H9 (cell line): ENCODE data around the gene CD81. TPM values are rescaled to one million over a fixed set of nuclear protein-coding genes. Genes with fewer than 3 reads are reported as not detected.

Experiments used
- DNase-seq: peaks from one replicate; pipeline ENCODE4 v3.0.0-alpha.2; 2017
- H2AFZ ChIP-seq: one replicate; pipeline ENCODE4 v1.6.1; 2013; ENCODE audit warnings: mild to moderate bottlenecking, low read length, control low read depth, moderate library complexity
- H2AK5ac ChIP-seq: 2 replicates; pipeline ENCODE4 v1.6.1; 2013; ENCODE audit warnings: low read length, control low read depth, mixed read lengths; ENCODE audit not compliant: insufficient read length
- H2BK120ac ChIP-seq: one replicate; pipeline ENCODE4 v1.6.1; 2013; ENCODE audit warnings: low read depth, mild to moderate bottlenecking, low read length, control low read depth, inconsistent platforms; ENCODE audit not compliant: poor library complexity, severe bottlenecking
- H2BK12ac ChIP-seq: 2 replicates; pipeline ENCODE4 v1.6.1; 2013; ENCODE audit warnings: low read length, control low read depth, mixed read lengths, low read depth; ENCODE audit not compliant: insufficient read length
- H2BK15ac ChIP-seq: 2 replicates; pipeline ENCODE4 v1.6.1; 2013; ENCODE audit warnings: low read depth, low read length, control low read depth
- H2BK20ac ChIP-seq: one replicate; pipeline ENCODE4 v1.6.1; 2013; ENCODE audit warnings: low read depth, mild to moderate bottlenecking, low read length, control low read depth, inconsistent platforms; ENCODE audit not compliant: poor library complexity, severe bottlenecking
- H2BK5ac ChIP-seq: 2 replicates; pipeline ENCODE4 v1.6.1; 2013; ENCODE audit warnings: low read length, control low read depth, mixed read lengths; ENCODE audit not compliant: insufficient read length
- H3K14ac ChIP-seq: 2 replicates; pipeline ENCODE4 v1.6.1; 2013; ENCODE audit warnings: low read length, control low read depth; ENCODE audit not compliant: insufficient read depth
- H3K18ac ChIP-seq: 2 replicates; pipeline ENCODE4 v1.6.1; 2013; ENCODE audit warnings: low read depth, mild to moderate bottlenecking, mixed read lengths, low read length, control low read depth; ENCODE audit not compliant: insufficient read length
- H3K23ac ChIP-seq: 2 replicates; pipeline ENCODE4 v1.6.1; 2013; ENCODE audit warnings: low read length, control low read depth, mixed read lengths, low read depth; ENCODE audit not compliant: insufficient read length
- H3K23me2 ChIP-seq: 2 replicates; pipeline ENCODE4 v1.6.1; 2013; ENCODE audit warnings: low read depth, mild to moderate bottlenecking, mixed read lengths, low read length, control low read depth; ENCODE audit not compliant: insufficient read length, poor library complexity, severe bottlenecking
- H3K27ac ChIP-seq: 2 replicates; pipeline ENCODE4 v1.5.1; 2013; ENCODE audit warnings: low read length, control low read depth, mixed read lengths, low read depth; ENCODE audit not compliant: insufficient read length
- H3K27me3 ChIP-seq: 2 replicates; pipeline ENCODE4 v1.6.1; 2013; ENCODE audit warnings: low read length, control low read depth, inconsistent platforms; ENCODE audit not compliant: insufficient read depth
- H3K4ac ChIP-seq: 2 replicates; pipeline ENCODE4 v1.6.1; 2013; ENCODE audit warnings: low read depth, mild to moderate bottlenecking, control low read depth, inconsistent platforms, low read length, moderate library complexity
- H3K4me1 ChIP-seq: 2 replicates; pipeline ENCODE4 v1.6.1; 2013; ENCODE audit warnings: low read length, control low read depth, inconsistent platforms; ENCODE audit not compliant: insufficient read depth
- H3K4me2 ChIP-seq: 2 replicates; pipeline ENCODE4 v1.6.1; 2013; ENCODE audit warnings: low read length, control low read depth, mixed read lengths; ENCODE audit not compliant: insufficient read length, insufficient read depth
- H3K56ac ChIP-seq: 2 replicates; pipeline ENCODE4 v1.6.1; 2013; ENCODE audit warnings: low read depth, mild to moderate bottlenecking, mixed read lengths, low read length, control low read depth; ENCODE audit not compliant: insufficient read length
- H3K79me1 ChIP-seq: 2 replicates; pipeline ENCODE4 v1.6.1; 2013; ENCODE audit warnings: low read depth, mild to moderate bottlenecking, moderate library complexity, low read length, control low read depth, inconsistent platforms; ENCODE audit not compliant: insufficient read depth, poor library complexity, severe bottlenecking
- H3K79me2 ChIP-seq: 2 replicates; pipeline ENCODE4 v1.6.1; 2013; ENCODE audit warnings: low read length, control low read depth, inconsistent platforms; ENCODE audit not compliant: insufficient read depth
- H3K9ac ChIP-seq: 2 replicates; pipeline ENCODE4 v1.6.1; 2013; ENCODE audit warnings: low read length, control low read depth, mixed read lengths; ENCODE audit not compliant: insufficient read length; ENCODE audit errors: extremely low read depth
- H3K9me3 ChIP-seq: one replicate; pipeline ENCODE4 v1.6.1; 2013; ENCODE audit warnings: low read depth, low read length, inconsistent platforms; ENCODE audit not compliant: control insufficient read depth
- H3T11ph ChIP-seq: one replicate; pipeline ENCODE4 v1.6.1; 2013; ENCODE audit warnings: mild to moderate bottlenecking, low read length, control low read depth, inconsistent platforms
- H4K20me1 ChIP-seq: one replicate; pipeline ENCODE4 v1.6.1; 2013; ENCODE audit not compliant: control insufficient read depth, insufficient read length, insufficient read depth
- H4K5ac ChIP-seq: 2 replicates; pipeline ENCODE4 v1.6.1; 2013; ENCODE audit warnings: low read depth, mild to moderate bottlenecking, mixed read lengths, low read length, control low read depth; ENCODE audit not compliant: insufficient read length
- H4K8ac ChIP-seq: replicated peaks from 2 replicates; pipeline ENCODE4 v1.6.1; 2013; ENCODE audit warnings: low read length, control low read depth, mixed read lengths, low read depth; ENCODE audit not compliant: insufficient read length
- H4K91ac ChIP-seq: 2 replicates; pipeline ENCODE4 v1.6.1; 2013; ENCODE audit warnings: low read depth, mild to moderate bottlenecking, moderate library complexity, mixed read lengths, low read length, control low read depth; ENCODE audit not compliant: insufficient read length
- H3K27ac Mint-ChIP-seq, 3 experiments: 2 replicates in 2 of 3; 3 replicates in 1 of 3; pipeline ENCODE4 v1.8.0; 2020 to 2021; ENCODE audit warnings: mixed read lengths in 3 of 3, mild to moderate bottlenecking in 1 of 3, moderate library complexity in 1 of 3
- H3K27me3 Mint-ChIP-seq: 2 replicates; pipeline ENCODE4 v1.8.0; 2021; ENCODE audit warnings: low read depth, mild to moderate bottlenecking, moderate library complexity, mixed read lengths
- H3K36me3 Mint-ChIP-seq, 3 experiments: 2 replicates in 2 of 3; 3 replicates in 1 of 3; pipeline ENCODE4 v1.8.0; 2020 to 2021; ENCODE audit warnings: low read depth in 3 of 3, mixed read lengths in 3 of 3; ENCODE audit not compliant: insufficient read depth in 1 of 3
- H3K4me1 Mint-ChIP-seq, 2 experiments: 2 replicates each; pipeline ENCODE4 v1.8.0; 2020; ENCODE audit warnings: mixed read lengths in 2 of 2
- H3K4me3 Mint-ChIP-seq, 2 experiments: 2 replicates in 1 of 2; 3 replicates in 1 of 2; pipeline ENCODE4 v1.8.0; 2020 to 2021; ENCODE audit warnings: mild to moderate bottlenecking in 2 of 2, mixed read lengths in 2 of 2, moderate library complexity in 1 of 2
- H3K9me3 Mint-ChIP-seq, 2 experiments: 2 replicates in 1 of 2; 3 replicates in 1 of 2; pipeline ENCODE4 v1.8.0; 2020; ENCODE audit warnings: mild to moderate bottlenecking in 2 of 2, mixed read lengths in 2 of 2, moderate library complexity in 1 of 2
- CTCF ChIP-seq: fragments of 200-600 bp; sonication (generic); conservative IDR thresholded peaks from 3 replicates; pipeline ENCODE4 v1.8.0; 2021; ENCODE audit warnings: antibody characterized with exemption, mild to moderate bottlenecking
- WGBS: extraction: QIAGEN DNeasy Blood & Tissue Kit; methylation state at CpG from one replicate; pipeline ENCODE4 v1.1.7; 2013; ENCODE audit warnings: missing lambda C conversion rate, low lambda C conversion rate, mixed read lengths; ENCODE audit not compliant: insufficient read length; ENCODE audit errors: extremely low coverage; 5-methylcytosine and 5-hydroxymethylcytosine counted together
- total RNA-seq: library from RNA; stranded (reverse); gene quantifications from 2 replicates; pipeline ENCODE4 v1.2.1, GENCODE V29; 2021

Gene CD81
- total RNA-seq, 1 experiment from 2014 or later, result 246 TPM

GRCh38 chr11:2329551-2329950, 47.6 kb upstream of the CD81 start:
- no peaks in the 10 kb centered on the region for H3K79me1 ChIP-seq
- peaks cover 16 to 26% of the 10 kb centered on the region in 2 experiments for H3K9me3 Mint-ChIP-seq
- H4K5ac ChIP-seq, result no peak overlapping the region

More at GRCh38 chr11:2329551-2329950, 47.6 kb upstream of the CD81 start:
- Histone ChIP-seq H3K23me2 (no peaks in the 10 kb centered on the region), H2BK120ac (no peak overlapping the region), H3K79me2 (no peaks in the 10 kb centered on the region), H3K4me1 (no peaks in the 10 kb centered on the region), H3K27ac (no peak overlapping the region), H3K4me2 (no peak overlapping the region), H4K20me1 (no peaks in the 10 kb centered on the region), H2BK15ac (no peak overlapping the region), H3K4ac (no peak overlapping the region), H3K18ac (no peak overlapping the region), H3K9me3 (peaks cover 5% of the 10 kb centered on the region), H2BK20ac (no peak overlapping the region), H2BK5ac (no peak overlapping the region), H3T11ph (no peak overlapping the region), H3K9ac (no peak overlapping the region), H3K56ac (no peak overlapping the region), H2AFZ (no peak overlapping the region), H2BK12ac (no peak overlapping the region), H3K27me3 (no peaks in the 10 kb centered on the region), H3K23ac (no peak overlapping the region), H4K8ac (no peak overlapping the region), H4K91ac (no peak overlapping the region), H3K14ac (no peak overlapping the region), H2AK5ac (no peak overlapping the region)
- no CpG with 5 or more reads among the region's 9 CpGs for WGBS
- no peak for TF ChIP-seq CTCF
- peaks cover 11% of the 10 kb centered on the region in 2 experiments; a peak in 3 of 4 replicates for H3K4me1 Mint-ChIP-seq
- peaks cover 32% of the 10 kb centered on the region for H3K27me3 Mint-ChIP-seq
- H3K4me3 Mint-ChIP-seq, result no peak overlapping the region
- H3K27ac Mint-ChIP-seq, result no peak overlapping the region
- H3K36me3 Mint-ChIP-seq, result peaks cover 9 to 18% (median 11%) of the 10 kb centered on the region in 3 experiments; a peak in 6 of 7 replicates
- no peak for DNase-seq
